Heart right ventricle (tissue), 16 donors: ENCODE results near the gene LIPG. TPM values are rescaled to one million over a fixed set of nuclear protein-coding genes. Genes with fewer than 3 reads are reported as not detected.

ENCODE experiments used
- ATAC-seq, 8 donors: fragments of 200-7000 bp; cut with Tn5 transposase; one replicate each; pipeline ENCODE4 v1.9.1; 2020; ENCODE audit warnings: mild to moderate bottlenecking in 8 of 8, moderate library complexity in 8 of 8, moderate number of reproducible peaks in 1 of 8
- DNase-seq, 2 donors: peaks; one replicate each; pipeline ENCODE4 v3.0.0-alpha.2; 2020
- H3K27ac ChIP-seq, 10 donors: fragments of 200-600 bp; sonication (generic) in 2 of 10; one replicate each; pipeline versions ENCODE4 v1.5.0 to v1.8.0; 2020 to 2022; ENCODE audit warnings: mild to moderate bottlenecking in 3 of 10
- H3K27me3 ChIP-seq, 7 donors: fragments of 200-600 bp; one replicate each; pipeline ENCODE4 v1.8.0; 2021 to 2022; ENCODE audit warnings: mild to moderate bottlenecking in 2 of 7
- H3K36me3 ChIP-seq, 9 donors: fragments of 200-600 bp; sonication (generic) in 1 of 9; one replicate each; pipeline versions ENCODE4 v1.5.0 to v1.8.0; 2020 to 2022; ENCODE audit warnings: mild to moderate bottlenecking in 2 of 9
- H3K4me1 ChIP-seq, 9 donors: fragments of 200-600 bp; sonication (generic) in 1 of 9; one replicate each; pipeline versions ENCODE4 v1.5.0 to v1.8.0; 2020 to 2022; ENCODE audit warnings: mild to moderate bottlenecking in 4 of 9
- H3K4me3 ChIP-seq, 10 donors: fragments of 200-600 bp; sonication (generic) in 2 of 10; one replicate each; pipeline versions ENCODE4 v1.5.0 to v1.8.0; 2020 to 2022; ENCODE audit warnings: mild to moderate bottlenecking in 7 of 10, moderate library complexity in 2 of 10
- H3K9me3 ChIP-seq, 11 donors: fragments of 200-600 bp in 10 of 11; sonication (generic) in 2 of 11; one replicate each; pipeline versions ENCODE4 v1.5.0 to v1.8.0; 2013 to 2022; ENCODE audit warnings: mild to moderate bottlenecking in 2 of 11, control low read depth in 1 of 11, moderate library complexity in 1 of 11
- CTCF ChIP-seq, 9 donors: fragments of 200-600 bp; sonication (generic) in 2 of 9; IDR thresholded peaks; one replicate each; pipeline versions ENCODE4 v1.5.0 to v1.8.0; 2021 to 2022; ENCODE audit warnings: antibody characterized with exemption in 9 of 9, mild to moderate bottlenecking in 5 of 9, moderate library complexity in 1 of 9
- WGBS, 2 donors: extraction: QIAGEN DNeasy Blood & Tissue Kit; methylation state at CpG; one replicate each; pipeline ENCODE4 v1.1.7; 2013; ENCODE audit warnings: inconsistent platforms in 1 of 2; 5-methylcytosine and 5-hydroxymethylcytosine counted together
- intact Hi-C, 10 donors: fragments of 100-400 bp; cut with DNase I; formaldehyde crosslinking; loops; one replicate each; pipeline versions ENCODE4 v1.11.1 to v1.14.2; 2022
- polyA plus RNA-seq, 2 donors: library from polyadenylated mRNA; stranded (reverse); fragments of 200-250 nt; gene quantifications; one replicate each; pipeline ENCODE4 v1.2.3, GENCODE V29; 2013
- total RNA-seq, 10 donors: library from RNA; stranded (reverse); fragmentation: NEBNext Ultra II Directional in 3 of 10; extraction: Animal tissue kit (Norgen Biotek cat#: 25700) in 3 of 10; gene quantifications; one replicate each; pipeline versions ENCODE4 v1.2.1 to v1.2.4, GENCODE V29; 2021 to 2023
- donor health status: Arrhythmogenic right ventricular cardiomyopathy.
- donor health status: ischemic (EF 13 %, LVEDD 7.1; RV severe dilation, severe dysfunction).
- donor health status: healthy with polysubstance abuse.
- donor health status: DM: no; HTN: yes; CAD: no.
- donor health status: DM: no; HTN: no; CAD: no.
- donor health status: ischemic (EF 25% LVEDD 6.9; RV normal size, moderate dysfunction).
- donor health status: ischemic (EF 25% LVEDD 5.7; RV mildly dilated, moderate dysfunction).
- donor health status: healthy.
- donor health status: DM: yes; HTN: yes; CAD: no.
- donor health status: Ischemic cardiomyopathy.
- donor health status: ischemic (EF 35%, LVEDD 5.7; RV mildly dilated, moderate dysfunction).
- donor health status: nonischemic (EF 11% LVEDD 7.7; RV severe dilation, severe dysfunction).
- donor health status: DM: yes; HTN: yes; CAD: no.
- donor health status: PGD.
- donor health status: ischemic (EF 29% LVEDD 5.4; RV normal size, mild dysfunction).
- donor health status: nonischemic (EF 23%, LVEDD 6.1; RV moderate dilation, normal function).

Gene LIPG
- total and polyA plus RNA-seq, 12 donors, result 0.07 to 14.0 (median 0.42) TPM; not detected in 3

GRCh38 chr18:49638891-49639557, 77.2 kb downstream of the LIPG start:
- Histone ChIP-seq H3K36me3 (no peaks in the 10 kb centered on the region), H3K4me1 (peaks cover 0 to 6% (median 0%) of the 10 kb centered on the region in 9 donors), H3K27me3 (peaks cover 0 to 17% (median 4%) of the 10 kb centered on the region in 7 donors), H3K4me3 (no peak overlapping the region), H3K27ac (no peak overlapping the region), H3K9me3 (no peaks in the 10 kb centered on the region)
- DNase-seq (no peak), ATAC-seq (peak in 1 of 8 donors; percentile 20)
- 94 to 95% methylated on average over 8 of the region's 8 CpGs for WGBS, 2 donors
- no peak for TF ChIP-seq CTCF (IDR thresholded peaks at IDR 0.05)
- intact Hi-C loops, result no loop called here

- intact Hi-C loops, result no loop called here
- H3K36me3 ChIP-seq, result no peaks in the 10 kb centered on the region
- peaks cover 0 to 17% (median under 1%) of the 10 kb centered on the region in 7 donors for H3K27me3 ChIP-seq
- no peak overlapping the region for H3K4me3 ChIP-seq
- ATAC-seq (peak in 3 of 8 donors; percentile 27 to 86 (median 37)), DNase-seq (peak in 1 of 2 donors; percentile 32)
- H3K4me1 ChIP-seq, result peaks cover 0 to 6% (median 0%) of the 10 kb centered on the region in 9 donors
- peak overlapping the region in 1 of 10 donors; percentile 40 for H3K27ac ChIP-seq
- no peak for TF ChIP-seq CTCF (IDR thresholded peaks at IDR 0.05)
- WGBS, 2 donors, result 72 to 73% methylated on average over 13 of the region's 13 CpGs
- H3K9me3 ChIP-seq, result no peaks in the 10 kb centered on the region
These were observed 78.0 kb downstream of the LIPG start for GRCh38 chr18:49639643-49640391.

GRCh38 chr18:49640741-49641140, 78.9 kb downstream of the LIPG start:
- no peaks in the 10 kb centered on the region for H3K36me3 ChIP-seq
- intact Hi-C loops, result no loop called here
- 56 to 65% methylated on average over 6 of the region's 6 CpGs for WGBS, 2 donors
- peaks cover 0 to 6% (median 0%) of the 10 kb centered on the region in 9 donors for H3K4me1 ChIP-seq
- DNase-seq (no peak), ATAC-seq (no peak)
- no peak overlapping the region for H3K4me3 ChIP-seq
- H3K9me3 ChIP-seq, result no peaks in the 10 kb centered on the region
- peaks cover 0 to 17% (median 0%) of the 10 kb centered on the region in 7 donors for H3K27me3 ChIP-seq
- no peak for TF ChIP-seq CTCF (IDR thresholded peaks at IDR 0.05)
- no peak overlapping the region for H3K27ac ChIP-seq

- H3K27ac ChIP-seq, result no peak overlapping the region
- no peak for TF ChIP-seq CTCF (IDR thresholded peaks at IDR 0.05)
These were observed 83.3 kb downstream of the LIPG start for GRCh38 chr18:49645196-49645595.

More at GRCh38 chr18:49645196-49645595, 83.3 kb downstream of the LIPG start:
- H3K27me3 ChIP-seq, result peaks cover 0 to 9% (median 0%) of the 10 kb centered on the region in 7 donors
- intact Hi-C loops, result loop anchor here in 1 of 10 donors (5.0 kb wide), 1 partner anchor 82 kb away; no protein-coding TSS in a partner anchor
- H3K4me1 ChIP-seq, result peaks cover 0 to 34% (median 12%) of the 10 kb centered on the region in 9 donors
- 88 to 90% methylated on average over 3 of the region's 3 CpGs for WGBS, 2 donors
- no peaks in the 10 kb centered on the region for H3K36me3 ChIP-seq
- no peaks in the 10 kb centered on the region for H3K9me3 ChIP-seq
- ATAC-seq (no peak), DNase-seq (no peak)
- no peak overlapping the region for H3K4me3 ChIP-seq
